A673 (cell line): ENCODE measurements around the gene ASB16.

Source experiments
- CTCF ChIP-seq: fragments of 300-800, 200-600 bp; sonication (generic); conservative IDR thresholded peaks from 2 replicates; pipeline ENCODE4 v1.5.1; 2017; ENCODE audit warnings: low read depth, mild to moderate bottlenecking, antibody characterized with exemption, low read length, moderate library complexity, mixed read lengths
- EZH2 ChIP-seq: fragments of 200-600 bp; sonication (generic); IDR thresholded peaks from 2 replicates; pipeline ENCODE4 v1.6.1; 2017; ENCODE audit warnings: borderline replicate concordance, low read depth, mild to moderate bottlenecking, mixed read lengths, antibody characterized with exemption, low read length; ENCODE audit not compliant: poor library complexity, severe bottlenecking

- TF ChIP-seq CTCF (no peak), EZH2 (no peak)
Observed at GRCh38 chr17:44147812-44148211, 22.7 kb upstream of the ASB16 start.
